GM18870 (cell line): ENCODE data around the gene PEMT.
"Not testable (repeated sequence)": the region's sequence is repeated elsewhere in the genome, so short reads cannot be mapped to it uniquely, and the experiment has no call there.

Source experiments
- ATAC-seq: cut with Tn5 transposase; IDR thresholded peaks from one replicate; pipeline ENCODE4 v1.9.1; 2021; ENCODE audit warnings: moderate library complexity; ENCODE audit not compliant: unreplicated experiment

PEMT gene, protein sequence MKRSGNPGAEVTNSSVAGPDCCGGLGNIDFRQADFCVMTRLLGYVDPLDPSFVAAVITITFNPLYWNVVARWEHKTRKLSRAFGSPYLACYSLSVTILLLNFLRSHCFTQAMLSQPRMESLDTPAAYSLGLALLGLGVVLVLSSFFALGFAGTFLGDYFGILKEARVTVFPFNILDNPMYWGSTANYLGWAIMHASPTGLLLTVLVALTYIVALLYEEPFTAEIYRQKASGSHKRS

DNA sequence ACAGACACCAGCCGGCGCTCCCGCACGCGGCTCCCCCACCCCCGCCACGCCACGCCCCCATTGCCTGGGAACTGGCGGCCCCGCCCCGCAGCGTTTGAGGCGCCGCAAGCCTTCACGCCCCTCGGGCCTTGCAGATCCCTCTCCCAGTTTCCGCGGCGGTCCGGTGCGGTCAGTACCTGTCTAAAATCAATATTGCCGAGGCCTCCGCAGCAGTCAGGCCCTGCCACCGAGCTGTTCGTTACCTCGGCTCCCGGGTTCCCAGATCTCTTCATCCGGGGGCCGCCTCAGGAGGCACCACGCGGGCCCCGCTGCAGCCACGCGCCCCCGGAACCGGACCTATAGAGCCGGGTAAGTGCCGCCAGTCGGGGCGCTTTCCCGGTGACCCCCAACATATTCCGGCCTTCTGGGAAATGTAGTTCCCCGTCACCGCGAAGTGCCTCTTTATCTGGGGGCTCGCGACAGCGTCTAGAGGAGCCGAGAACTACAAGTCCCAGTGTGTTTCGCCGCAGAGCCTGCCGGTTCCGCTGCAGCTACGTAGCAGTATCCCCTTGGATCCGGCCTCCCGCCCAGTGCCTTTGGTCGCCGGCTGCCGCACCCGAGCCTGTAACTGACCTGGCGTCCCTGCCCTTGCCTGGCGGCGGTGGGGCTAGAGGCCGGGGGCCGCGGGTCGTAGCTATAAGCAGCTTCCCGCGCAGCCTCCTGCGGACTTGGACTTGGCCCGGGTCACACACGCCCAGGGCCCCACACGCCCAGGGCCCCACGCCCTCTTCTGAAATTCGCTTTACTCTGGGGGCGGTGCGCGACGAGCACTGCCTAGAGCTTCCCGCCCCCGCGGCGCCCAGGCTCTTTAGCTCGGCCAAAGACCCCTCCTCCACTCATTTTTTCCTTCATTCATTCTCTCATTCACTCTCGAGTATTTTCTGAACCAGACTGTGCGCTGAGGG lies at the start of gene PEMT:
Gene PEMT, minus strand, starts transcription at position 354 of the 944 bp plus-strand sequence. Its CDS starts 82 bp downstream, at position 272.
- ATAC-seq = peak; percentile 92

DNA sequence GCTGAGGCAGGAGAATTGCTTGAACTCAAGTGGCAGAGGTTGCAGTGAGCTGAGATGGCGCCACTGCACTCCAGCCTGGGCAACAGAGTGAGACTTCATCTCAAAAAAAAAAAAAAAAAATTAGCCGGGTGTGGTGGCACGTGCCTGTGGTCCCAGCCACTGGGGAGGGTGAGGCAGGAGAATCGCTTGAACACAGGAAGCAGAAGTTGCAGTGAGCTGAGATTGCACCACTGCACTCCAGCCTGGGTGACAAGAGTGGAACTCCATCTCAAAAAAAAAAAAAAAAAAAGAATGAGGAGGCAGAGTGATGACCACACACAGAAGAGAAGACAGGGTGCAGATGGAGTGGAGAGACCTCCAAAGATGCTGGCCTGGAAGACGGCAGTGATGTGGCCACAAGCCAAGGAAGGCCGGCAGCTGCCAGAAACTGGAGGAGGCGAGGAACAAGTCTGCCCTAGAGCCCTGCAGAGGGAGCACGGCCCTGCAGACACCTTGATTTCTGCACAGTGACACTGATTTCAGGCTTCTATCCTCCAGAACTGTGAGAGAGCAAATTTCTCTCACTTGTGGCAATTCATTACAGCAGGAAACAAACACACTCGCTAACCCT lies 48.3 kb upstream of the PEMT start:
- ATAC-seq = not testable (repeated sequence)

DNA sequence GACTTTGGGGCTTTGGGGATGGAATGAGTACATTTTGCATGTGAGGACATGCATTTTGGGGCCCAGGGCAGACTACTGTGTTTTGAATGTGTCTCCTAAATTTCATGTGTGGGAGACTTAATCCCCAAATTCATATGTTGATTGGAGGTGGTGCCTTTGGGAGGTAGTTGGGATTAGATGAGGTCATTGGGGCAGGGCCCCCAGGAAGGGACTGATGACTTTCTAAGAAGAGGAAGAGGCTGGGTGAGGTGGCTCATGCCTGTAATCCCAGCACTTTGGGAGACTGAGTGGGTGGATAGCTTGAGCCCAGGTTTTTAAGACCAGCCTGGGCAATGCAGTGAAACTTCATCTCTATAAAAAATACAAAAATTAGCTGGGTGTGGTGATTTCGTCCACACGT lies 47.0 kb upstream of the PEMT start:
- ATAC-seq = no peak

DNA sequence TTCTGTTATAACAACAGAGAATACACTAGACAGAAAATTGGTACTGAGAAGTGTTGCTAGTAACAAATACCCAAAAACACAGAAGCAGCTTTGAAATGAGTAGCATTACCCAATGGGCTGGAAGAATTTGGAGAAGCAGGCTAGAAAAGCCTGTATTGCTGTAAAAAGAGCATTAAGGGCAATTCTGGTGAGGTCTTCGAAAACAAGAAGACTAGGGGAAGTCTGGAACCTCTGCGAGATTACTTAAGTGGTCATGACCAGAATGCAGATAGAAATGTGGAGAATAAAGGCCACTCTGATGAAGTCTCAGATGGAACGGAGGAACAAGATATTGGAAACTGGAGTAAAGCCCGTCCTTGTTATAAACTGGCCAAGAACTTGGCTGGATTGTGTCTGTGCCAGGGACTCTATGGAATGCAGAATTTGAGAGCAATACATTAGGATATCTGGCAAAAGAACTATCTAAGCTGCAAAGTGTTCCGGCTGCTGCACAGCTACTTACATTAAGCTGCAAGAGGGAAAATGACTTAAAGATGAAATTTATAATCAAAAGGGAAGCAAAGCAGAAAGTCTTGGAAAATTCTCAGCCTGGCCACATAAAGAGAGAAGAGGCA lies 44.9 kb upstream of the PEMT start:
- no peak for ATAC-seq

DNA sequence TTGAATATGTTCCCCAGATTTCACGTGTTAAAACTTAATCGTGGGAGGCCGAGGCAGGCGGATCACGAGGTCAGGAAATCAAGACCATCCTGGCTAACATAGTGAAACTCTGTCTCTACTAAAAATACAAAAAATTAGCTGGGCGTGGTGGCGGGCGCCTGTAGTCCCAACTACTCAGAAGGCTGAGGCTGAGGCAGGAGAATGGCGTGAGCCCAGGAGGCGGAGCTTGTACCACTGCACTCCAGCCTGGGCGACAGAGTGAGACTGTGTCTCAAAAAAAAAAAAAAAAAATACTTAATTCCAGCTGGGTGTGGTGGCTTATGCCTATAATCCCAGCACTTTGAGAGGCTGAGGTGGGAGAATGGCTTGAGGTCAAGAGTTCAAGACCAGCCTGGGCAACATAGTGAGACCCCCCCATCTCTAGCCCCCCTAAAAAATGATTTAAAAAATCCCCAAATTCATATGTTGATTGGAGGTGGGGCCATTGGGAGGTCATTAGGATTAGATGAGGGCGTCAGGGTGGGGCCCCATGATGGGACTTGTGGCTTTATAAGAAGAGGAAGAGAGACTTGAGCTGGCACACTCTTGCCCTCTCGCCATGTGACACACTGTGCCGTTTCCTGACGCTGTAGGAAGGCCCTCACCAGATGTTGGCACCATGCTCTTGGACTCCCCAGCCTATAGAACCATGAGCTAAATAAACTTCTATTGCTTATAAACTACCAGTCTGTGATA lies 44.2 kb upstream of the PEMT start:
- not testable (repeated sequence) for ATAC-seq

DNA sequence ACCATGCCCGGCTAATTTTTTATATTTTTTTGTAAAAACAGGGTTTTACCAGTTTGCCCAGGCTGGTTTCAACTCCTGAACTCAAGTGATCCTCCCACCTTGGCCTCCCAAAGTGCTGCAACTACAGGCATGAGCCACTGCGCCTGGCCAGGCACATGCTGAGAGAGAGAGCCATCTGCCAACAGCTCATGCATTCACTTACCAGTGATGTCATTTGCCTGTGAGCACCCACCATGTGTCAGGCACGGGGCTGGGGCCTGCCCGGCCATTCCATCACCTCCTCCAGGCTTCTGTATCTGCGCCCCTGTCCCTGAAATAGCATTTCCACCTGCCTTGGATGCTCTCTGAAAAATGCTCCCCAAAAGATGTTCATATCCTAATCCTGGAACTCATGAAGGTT lies 43.6 kb upstream of the PEMT start:
- ATAC-seq = no peak

DNA sequence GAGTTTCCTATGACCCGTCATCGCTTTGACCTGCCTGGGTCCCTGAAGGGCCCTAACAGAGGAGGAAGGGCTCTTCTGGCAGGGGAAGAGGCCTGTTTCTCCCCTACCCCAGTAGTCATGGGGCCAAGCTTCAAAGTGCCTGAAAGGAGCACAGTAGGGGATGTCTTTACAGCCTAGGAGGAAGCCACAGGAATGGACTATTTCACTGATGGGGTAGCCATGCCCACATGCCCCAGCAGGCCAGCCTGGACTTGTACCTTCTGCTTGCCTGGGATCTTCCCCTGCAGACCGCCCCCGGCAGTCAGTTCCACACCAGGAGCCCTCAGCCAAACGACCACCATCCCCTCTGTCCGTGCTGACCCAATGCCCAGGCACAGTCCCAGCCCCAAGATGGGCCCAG lies 41.8 kb upstream of the PEMT start:
- ATAC-seq = no peak

DNA sequence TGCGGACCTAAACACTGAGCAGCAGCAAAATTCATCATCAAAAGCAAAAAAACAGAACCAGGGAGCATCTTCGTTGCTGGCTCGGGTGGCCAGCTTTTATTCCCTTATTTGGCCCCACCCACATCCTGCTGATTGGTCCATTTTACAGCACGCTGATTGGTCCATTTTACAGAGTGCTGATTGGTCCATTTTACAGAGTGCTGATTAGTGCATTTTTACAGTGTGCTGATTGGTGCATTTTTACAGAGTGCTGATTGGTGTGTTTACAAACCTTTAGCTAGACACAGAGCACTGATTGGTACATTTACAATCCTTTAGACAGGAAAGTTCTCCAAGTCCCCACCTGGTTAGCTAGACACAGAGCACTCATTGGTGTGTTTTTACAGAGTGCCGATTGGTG lies 41.2 kb upstream of the PEMT start:
- not testable (repeated sequence) for ATAC-seq

DNA sequence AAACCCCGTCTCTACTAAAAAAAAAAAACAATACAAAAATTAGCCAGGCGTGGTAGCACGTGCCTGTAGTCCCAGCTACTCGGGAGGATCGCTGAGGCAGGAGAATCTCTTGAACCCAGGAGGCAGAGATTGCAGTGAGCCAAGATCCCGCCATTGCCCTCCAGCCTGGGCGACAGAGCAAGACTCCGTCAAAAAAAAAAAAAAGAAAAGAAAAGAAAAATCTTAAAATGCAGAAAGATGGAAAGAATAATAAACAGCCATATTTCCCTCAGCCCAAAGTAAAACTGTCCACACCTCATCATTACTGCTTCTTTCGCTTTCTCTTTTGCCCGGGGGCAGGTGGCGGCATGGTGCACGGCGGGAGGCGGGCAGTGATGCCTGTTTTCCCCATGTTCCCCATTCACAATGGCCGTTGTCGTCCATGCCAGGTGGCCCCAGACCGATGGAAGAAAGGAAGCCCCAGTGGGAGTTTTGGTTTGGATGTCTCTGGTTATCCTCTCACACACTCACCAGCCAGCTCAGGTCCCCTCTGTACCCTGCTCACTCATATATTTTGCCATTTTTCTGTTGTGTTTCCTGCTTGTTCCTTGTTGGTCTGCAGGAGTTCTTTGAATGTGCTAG lies 37.0 kb upstream of the PEMT start:
- ATAC-seq = no peak

DNA sequence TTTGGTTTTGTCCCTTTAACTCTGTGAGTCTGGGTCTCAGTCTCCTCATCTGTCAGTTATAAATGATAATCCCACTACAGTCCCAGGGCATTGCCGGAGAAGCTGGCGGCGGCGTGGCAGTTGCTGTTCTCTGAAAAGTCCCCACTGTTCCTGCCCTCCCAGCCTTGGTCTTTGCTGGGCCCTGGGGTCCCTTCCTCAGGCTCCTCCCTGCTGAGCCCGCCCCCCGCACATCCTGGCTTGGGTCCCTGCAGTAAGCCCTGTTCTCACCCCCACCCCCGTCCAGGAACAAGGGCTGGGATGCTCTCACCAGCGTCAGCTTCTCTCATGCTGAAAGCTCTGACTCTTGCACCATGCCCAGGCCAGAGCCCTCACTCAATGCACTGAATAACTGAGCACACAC lies 35.3 kb upstream of the PEMT start:
- no peak for ATAC-seq

DNA sequence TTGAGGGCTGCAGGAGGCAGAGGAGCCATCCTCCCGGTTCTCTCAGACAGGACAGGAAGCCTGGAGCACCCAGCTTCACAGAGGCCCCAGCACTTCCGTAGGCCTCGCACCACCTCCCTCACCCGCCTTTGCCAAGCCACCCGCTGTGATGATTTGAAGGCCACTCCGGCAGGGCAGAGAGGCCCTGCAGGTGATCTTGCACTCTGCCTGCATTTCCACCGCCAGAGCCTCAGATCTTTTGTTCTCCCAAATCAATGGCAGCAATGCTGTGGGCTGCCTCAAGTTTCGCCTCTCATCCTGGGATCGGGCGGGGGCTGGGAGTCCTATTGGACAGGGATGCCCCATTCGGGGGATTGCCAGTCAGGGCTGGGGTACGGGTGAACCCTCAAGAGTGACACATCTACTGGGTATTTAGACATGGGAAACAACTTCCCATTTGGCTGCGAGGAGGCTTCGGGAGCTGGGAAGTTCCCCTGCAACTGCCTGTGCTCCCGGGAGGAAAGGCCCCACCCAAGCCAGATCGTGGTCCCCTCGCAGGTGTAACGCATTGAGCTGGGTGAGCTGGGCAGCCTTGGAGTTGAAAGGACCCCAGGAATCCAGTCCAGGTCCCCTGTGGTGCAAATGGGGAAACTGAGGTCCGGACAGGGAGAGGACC lies 34.8 kb upstream of the PEMT start:
- ATAC-seq = no peak

DNA sequence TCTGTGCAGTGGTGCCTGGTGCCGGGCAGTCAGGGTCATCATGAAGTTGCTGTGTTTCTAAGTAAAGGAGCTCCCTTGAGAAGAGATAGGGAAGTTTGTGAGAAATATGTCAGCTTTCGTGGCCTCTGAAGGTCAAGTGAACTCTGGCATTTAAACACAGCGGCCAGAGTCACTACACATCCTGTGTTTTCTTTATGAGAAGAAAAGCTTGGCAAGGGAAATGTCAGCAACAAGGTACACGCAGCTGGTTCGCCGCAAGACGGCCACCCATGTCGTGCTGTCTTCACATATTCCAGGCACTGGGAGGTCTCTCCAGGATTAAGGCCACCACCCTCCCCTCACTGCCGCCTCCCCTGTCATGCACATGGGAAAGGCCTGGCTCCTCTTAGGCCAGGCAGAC lies 33.2 kb upstream of the PEMT start:
- no peak for ATAC-seq

DNA sequence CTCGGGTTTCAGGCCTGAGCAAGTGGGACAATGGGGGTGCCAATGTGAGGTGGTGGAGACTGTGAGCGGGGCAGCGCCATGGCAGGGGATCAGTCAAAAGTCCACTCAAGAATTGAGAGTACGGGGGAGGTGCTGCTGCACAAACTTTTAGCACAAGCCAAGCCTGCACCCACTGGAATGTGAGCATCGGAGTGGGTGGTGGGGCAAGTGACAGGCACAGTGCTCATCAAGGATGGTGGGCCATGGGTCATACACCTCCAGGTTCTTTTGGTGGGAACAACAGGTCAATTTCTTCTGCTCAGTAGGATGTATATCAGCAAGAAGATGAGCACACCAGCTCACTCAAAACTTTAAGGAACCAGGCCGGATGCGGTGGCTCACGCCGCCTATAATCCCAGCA lies 32.4 kb upstream of the PEMT start:
- ATAC-seq = no peak

DNA sequence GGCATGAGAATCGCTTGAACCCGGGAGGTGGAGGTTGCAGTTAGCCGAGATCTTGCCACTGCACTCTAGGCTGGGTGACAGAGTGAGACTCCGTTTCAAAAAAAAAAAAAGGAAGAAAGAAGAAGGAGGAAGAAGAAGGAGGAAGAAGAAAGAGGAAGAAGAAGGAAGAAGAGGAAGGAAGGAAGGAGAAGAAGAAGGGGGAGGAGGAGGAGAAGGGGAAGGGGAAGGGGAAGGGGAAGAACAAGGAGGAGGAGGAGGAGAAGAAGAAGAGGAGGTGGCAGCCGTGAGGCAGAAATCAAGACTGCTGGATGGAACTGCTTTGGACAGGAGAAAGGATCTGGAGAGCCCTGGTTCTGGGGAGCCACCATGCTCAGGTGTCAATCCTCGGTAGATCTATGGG lies 29.7 kb upstream of the PEMT start:
- no peak for ATAC-seq

DNA sequence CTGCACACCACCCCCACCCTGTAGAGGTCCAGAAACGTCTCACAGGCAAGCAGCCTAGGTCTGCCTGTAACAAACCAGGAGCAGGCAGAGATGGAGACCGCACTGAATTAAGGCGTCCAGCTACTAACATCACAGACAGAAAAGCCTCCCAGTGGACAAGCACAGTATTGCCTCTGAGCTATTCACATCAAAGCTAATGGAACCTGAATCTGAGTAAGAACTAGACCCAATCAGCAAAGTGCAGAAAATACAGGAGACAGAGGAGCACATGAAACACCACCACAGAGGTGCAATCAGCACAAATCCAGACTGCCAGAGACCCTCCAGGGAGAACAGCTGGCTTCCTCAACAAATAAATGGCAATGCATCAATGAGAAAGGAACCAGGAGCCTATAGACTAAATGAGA lies 22.2 kb upstream of the PEMT start:
- ATAC-seq = no peak

DNA sequence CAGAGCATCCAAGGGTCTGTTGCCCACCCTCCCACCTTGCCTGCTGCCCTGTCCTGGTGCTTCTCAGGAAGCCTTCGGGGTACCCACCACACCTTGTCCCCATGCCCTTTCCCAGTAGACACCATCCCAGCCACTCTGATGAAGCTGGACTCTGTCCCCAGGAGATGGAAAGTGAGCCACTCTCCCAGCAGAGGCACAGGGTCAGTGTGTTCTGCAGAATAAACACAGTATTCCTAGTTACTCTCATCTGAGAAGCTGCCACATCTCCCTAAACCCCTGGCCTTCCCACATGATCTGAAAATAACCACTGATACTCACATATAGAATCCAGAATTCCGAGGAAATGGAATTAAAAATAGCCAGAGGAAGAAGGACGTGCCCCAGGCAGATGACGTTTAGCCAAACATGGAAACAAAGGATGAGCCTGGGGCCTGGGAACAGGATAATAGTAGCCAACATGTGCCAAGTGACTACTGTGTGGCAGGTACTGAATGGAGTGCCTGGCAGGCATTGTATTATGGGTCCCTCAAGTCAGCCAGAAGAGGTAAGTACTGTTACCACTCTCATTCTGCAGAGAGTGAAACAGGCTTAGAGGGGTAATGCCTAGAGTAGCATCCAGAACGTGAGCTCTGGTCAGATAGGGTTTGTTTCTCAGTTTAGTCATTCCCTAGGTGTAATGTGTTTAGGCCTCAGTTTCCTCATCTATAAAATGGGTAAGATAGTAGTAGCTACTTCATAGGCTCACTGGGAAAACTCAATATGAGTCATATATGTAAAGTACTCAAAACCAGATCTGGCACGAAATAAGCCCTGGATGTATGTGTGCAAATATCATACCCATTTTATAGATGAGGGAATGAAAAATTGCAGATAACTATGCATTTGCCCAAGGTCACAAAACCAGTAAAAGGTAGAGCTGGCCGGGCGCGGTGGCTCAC lies 20.8 kb upstream of the PEMT start:
- ATAC-seq = no peak

DNA sequence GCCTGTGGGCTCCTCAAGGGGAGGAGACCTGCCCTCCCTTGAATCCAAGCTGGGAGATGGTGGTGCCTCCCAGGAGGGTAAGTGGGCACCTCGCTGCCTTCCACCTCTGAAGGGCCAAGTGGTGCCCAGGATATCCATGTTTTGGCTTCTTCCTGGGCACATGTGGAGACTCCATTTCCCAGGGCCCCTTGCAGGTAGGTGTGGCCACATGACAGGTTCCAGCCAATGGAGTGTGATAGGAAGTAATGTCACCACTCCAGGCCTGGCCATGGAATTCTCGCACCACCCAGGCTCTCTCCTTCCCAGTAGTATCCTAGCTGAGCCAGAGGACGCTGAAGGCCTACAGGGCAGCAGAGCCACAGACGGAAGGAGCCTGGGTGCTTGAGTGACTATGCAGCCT lies 17.6 kb upstream of the PEMT start:
- ATAC-seq = no peak

DNA sequence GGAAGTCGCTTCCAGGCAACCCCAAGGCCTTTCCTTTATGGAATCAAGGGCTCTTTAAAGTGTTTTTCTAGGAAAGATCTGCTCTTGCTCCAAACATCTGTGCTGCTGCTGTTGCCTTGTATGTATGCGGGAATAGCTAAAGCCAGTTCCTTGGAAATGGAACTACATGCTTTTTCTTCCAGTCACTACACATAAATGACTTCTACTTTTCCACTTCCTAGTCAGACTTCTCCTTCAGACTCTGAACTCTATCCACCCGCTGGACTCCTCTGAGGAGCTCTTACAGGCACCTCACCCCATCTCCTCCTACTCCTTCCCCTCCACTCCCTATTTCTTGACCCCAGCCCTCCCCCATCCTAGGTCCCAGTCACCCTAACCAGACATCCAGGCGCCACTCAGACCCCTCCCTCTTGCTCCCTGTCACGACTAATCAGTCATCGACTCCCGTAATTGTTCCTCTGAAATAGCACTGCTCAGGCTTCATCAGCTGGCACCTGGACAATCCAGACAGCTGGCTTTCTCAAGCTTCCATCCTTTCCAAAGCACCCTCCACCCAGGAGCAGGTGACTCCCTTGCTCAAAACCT lies 15.0 kb upstream of the PEMT start:
- no peak for ATAC-seq
